Stomach (tissue), 4 donors: ENCODE results near the gene CRB2.

ENCODE experiments used
- CTCF ChIP-seq, 7 experiments: fragments of 450-650 bp in 4 of 7; fragments of 200-600 bp in 3 of 7; sonication (generic) in 3 of 7; IDR thresholded peaks; one replicate each; pipeline ENCODE4 v1.5.1; 2016 to 2019; ENCODE audit warnings: antibody characterized with exemption in 7 of 7, control low read depth in 2 of 7, mild to moderate bottlenecking in 1 of 7
- EP300 ChIP-seq: sonication (generic); formaldehyde crosslinking; IDR thresholded peaks from one replicate; pipeline ENCODE4 v1.6.1; 2017; ENCODE audit warnings: antibody characterized with exemption
- POLR2A ChIP-seq, 4 donors: fragments of 450-650 bp; IDR thresholded peaks; one replicate each; pipeline ENCODE4 v1.6.1; 2016; ENCODE audit warnings: antibody characterized with exemption in 4 of 4, control low read depth in 2 of 4, mild to moderate bottlenecking in 1 of 4, moderate library complexity in 1 of 4
- POLR2AphosphoS5 ChIP-seq, 3 donors: sonication (generic); formaldehyde crosslinking; IDR thresholded peaks; one replicate each; pipeline ENCODE4 v1.6.1; 2016; ENCODE audit warnings: antibody characterized with exemption in 3 of 3

- no peak for TF ChIP-seq POLR2A (IDR thresholded peaks at IDR 0.05)
- no peak for TF ChIP-seq CTCF (IDR thresholded peaks at IDR 0.05)
- no peak for TF ChIP-seq EP300
- TF ChIP-seq POLR2AphosphoS5 (IDR thresholded peaks at IDR 0.05): no peak
Observed at GRCh38 chr9:123414204-123414603, 58.2 kb downstream of the CRB2 start.
